Mucosa of descending colon (tissue), 3 donors: ENCODE measurements around the gene IFT88. TPM values are rescaled to one million over a fixed set of nuclear protein-coding genes. Genes with fewer than 3 reads are reported as not detected.

Experiments
- ATAC-seq: fragments of 200-7000 bp; cut with Tn5 transposase; one replicate; pipeline ENCODE4 v1.9.1; 2020; ENCODE audit warnings: mild to moderate bottlenecking, moderate library complexity
- DNase-seq, 3 donors: peaks; one replicate each; pipeline ENCODE4 v3.0.0-alpha.2; 2020
- H3K36me3 ChIP-seq: fragments of 200-600 bp; one replicate; pipeline ENCODE4 v1.8.0; 2021; ENCODE audit warnings: low read depth, mild to moderate bottlenecking
- H3K4me1 ChIP-seq: fragments of 200-600 bp; one replicate; pipeline ENCODE4 v1.8.0; 2021; ENCODE audit warnings: low read depth, mild to moderate bottlenecking
- H3K4me3 ChIP-seq: fragments of 200-600 bp; one replicate; pipeline ENCODE4 v1.8.0; 2021; ENCODE audit warnings: mild to moderate bottlenecking
- H3K9me3 ChIP-seq: fragments of 200-600 bp; one replicate; pipeline ENCODE4 v1.8.0; 2021; ENCODE audit warnings: mild to moderate bottlenecking
- CTCF ChIP-seq: fragments of 200-600 bp; IDR thresholded peaks from one replicate; pipeline ENCODE4 v1.8.0; 2022; ENCODE audit warnings: antibody characterized with exemption, mild to moderate bottlenecking
- intact Hi-C, 2 donors: fragments of 100-400 bp; cut with DNase I in 1 of 2; cut with micrococcal nuclease in 1 of 2; formaldehyde crosslinking; loops; one replicate each; pipeline versions ENCODE4 v1.11.0 to v1.11.1; 2022; cut with DNase I, micrococcal nuclease
- total RNA-seq, 3 donors: library from RNA; stranded (reverse); fragmentation: NEBNext Ultra II Directional in 2 of 3; extraction: Animal tissue kit (Norgen Biotek cat#: 25700) in 2 of 3; gene quantifications; one replicate each; pipeline versions ENCODE4 v1.2.1 to v1.2.4, GENCODE V29; 2021 to 2023
- donor health status: DM: no; HTN: no; CAD: no; lungs with moderate emphysema.
- donor health status: DM: no; HTN: no; CAD: no.
- donor health status: DM: no; HTN: yes; CAD: no.

The IFT88 gene
- total RNA-seq, 3 donors from 2014 or later: 17.2 to 23.4 (median 19.7) TPM

- Histone ChIP-seq H3K4me1 (peaks cover 14% of the 10 kb centered on the region), H3K9me3 (no peaks in the 10 kb centered on the region), H3K36me3 (no peaks in the 10 kb centered on the region), H3K4me3 (peak within 1 kb of the TSS; percentile 95)
- intact Hi-C loops: no loop called here
- ATAC-seq (peak; percentile 97), DNase-seq (peak; percentile 84 to 90 (median 87))
- TF ChIP-seq CTCF: no peak
Measured at GRCh38 chr13:20525601-20526544, 41.1 kb upstream of the IFT88 start, which contains the start of gene CRYL1. CRYL1 (minus strand) TSS chr13:20525857; CDS start chr13:20525794, 63 bp downstream.

DNA sequence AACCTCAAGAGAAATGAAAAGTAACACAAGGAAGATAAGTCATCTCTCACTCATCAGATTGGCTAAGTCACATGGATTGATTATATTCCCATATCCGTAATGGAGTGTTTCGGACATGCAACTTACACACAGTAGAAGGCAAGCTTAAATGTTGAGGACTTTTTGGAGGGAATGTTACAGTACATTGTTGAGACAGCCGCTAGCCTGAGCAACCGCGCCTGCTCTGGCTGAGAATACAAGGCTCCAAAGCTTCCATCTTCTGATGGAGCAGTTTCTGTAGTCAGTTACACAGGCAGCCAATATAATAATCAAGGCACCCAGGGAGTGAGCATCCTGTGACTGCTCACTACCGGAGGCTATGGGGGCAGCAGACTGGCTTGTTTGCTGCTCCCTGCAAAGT, 40.3 kb upstream of the IFT88 start:
- TF ChIP-seq CTCF: no peak

GRCh38 chr13:20528452-20528851, 38.5 kb upstream of the IFT88 start:
- DNase-seq (no peak), ATAC-seq (no peak)
- H3K36me3 ChIP-seq: no peaks in the 10 kb centered on the region
- intact Hi-C loops: no loop called here
- H3K9me3 ChIP-seq: no peaks in the 10 kb centered on the region
- no peak overlapping the region for H3K4me3 ChIP-seq
- peaks cover 14% of the 10 kb centered on the region for H3K4me1 ChIP-seq
- no peak for TF ChIP-seq CTCF

More for the DNA sequence above, 40.3 kb upstream of the IFT88 start:
- no peak for ATAC-seq
- H3K4me3 ChIP-seq: no peak overlapping the region
- intact Hi-C loops: no loop called here
- H3K9me3 ChIP-seq: no peaks in the 10 kb centered on the region
- H3K36me3 ChIP-seq: no peaks in the 10 kb centered on the region
- DNase-seq: peak in 1 of 3 donors; percentile 25
- H3K4me1 ChIP-seq: peaks cover 14% of the 10 kb centered on the region

DNA sequence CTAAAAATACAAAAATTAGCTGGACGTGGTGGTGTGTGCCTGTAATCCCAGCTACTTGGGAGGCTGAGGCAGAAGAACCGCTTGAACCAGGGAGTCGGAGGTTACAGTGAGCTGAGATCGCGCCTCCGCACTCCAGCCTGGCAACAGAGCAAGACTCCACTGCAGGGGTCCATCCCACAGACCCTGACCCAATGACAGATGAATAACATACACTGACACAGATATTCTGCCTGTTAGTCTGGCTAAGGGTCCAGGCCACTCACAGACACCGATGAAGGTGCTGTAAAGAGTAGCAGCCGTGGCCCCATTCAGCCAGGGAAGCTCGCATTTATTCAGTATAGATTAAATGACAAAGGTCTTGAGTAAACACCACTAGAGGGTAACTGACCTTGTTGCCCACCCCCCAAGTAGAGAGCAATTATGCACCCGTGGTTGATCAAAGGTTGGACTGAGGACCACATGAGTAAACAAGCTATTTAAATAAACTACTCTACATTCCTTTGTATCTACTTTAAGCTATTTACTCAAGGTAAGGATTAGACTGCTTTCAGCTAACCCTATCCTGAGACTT, 32.8 kb upstream of the IFT88 start:
- H3K4me1 ChIP-seq: no peaks in the 10 kb centered on the region
- H3K36me3 ChIP-seq: no peaks in the 10 kb centered on the region
- no peak overlapping the region for H3K4me3 ChIP-seq
- TF ChIP-seq CTCF: no peak
- DNase-seq (no peak), ATAC-seq (no peak)
- intact Hi-C loops: no loop called here
- peaks cover 9% of the 10 kb centered on the region for H3K9me3 ChIP-seq

DNA sequence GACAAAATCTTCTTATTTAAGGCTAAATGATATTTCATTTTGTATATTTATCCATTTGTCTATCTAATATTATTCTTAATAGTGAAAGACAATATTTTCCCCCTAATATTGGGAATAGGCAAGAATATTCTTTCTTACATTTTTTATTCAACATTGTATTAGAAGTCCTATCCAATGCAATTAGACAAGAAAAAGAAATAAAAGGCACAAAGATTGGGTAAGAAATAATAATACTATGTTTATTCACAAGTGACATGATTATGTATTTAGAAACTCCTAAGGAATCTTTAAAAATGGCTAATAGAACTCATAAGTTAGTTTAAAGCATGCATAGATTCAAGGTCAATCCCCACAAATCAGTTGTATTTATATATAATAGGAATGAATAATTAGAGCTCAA, 30.0 kb upstream of the IFT88 start:
- Histone ChIP-seq H3K9me3 (peaks cover 9% of the 10 kb centered on the region), H3K36me3 (no peaks in the 10 kb centered on the region), H3K4me1 (no peaks in the 10 kb centered on the region), H3K4me3 (no peak overlapping the region)
- no peak for TF ChIP-seq CTCF
- no peak for ATAC-seq
- DNase-seq: no peak
- intact Hi-C loops: no loop called here
